AG20443 (cell line): ENCODE data around the gene H1-8.

ENCODE experiments used
- DNase-seq: peaks from one replicate; pipeline ENCODE4 v3.0.0; 2012; ENCODE audit warnings: low spot score, mixed read lengths

H1-8 gene

DNA sequence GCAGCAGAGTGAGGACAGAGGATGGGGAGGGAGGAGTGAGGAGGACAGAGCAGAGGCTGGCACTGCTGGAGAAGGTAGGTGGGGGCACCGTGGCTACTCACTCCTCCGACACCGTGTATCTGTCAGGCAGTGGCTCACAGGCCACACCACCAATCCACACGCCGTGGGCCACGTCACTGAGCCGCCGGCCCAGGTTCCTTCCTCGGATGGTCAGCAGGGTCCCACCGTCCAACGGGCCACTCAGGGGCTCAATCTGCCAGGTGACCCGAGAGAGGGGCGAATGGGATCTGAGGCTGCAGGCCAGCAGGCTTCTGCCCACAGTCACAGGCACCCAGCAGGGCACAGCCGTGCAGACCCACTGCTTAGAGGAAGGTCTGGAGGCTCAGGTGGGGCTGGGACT lies 30.5 kb downstream of the H1-8 start:
- no peak for DNase-seq

DNA sequence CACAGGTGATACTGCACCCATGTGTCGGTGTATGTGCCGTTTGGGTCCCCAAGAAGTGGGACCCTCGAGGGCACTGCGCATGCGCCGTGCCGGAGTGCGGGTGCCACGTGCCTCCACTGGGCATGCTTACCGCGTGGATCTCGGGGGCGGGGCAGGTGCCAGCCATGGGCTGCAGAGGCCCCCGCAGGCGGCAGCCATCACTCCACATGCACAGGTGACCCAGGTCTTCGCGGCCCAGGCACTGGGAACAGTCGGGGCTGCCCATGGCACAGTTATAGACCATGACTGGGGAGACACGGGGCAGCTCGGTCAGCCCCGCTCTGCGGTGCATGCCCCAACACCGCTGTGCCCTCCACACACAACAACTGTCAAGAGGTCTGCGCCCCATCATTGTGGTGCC lies 31.2 kb downstream of the H1-8 start:
- DNase-seq: no peak

DNA sequence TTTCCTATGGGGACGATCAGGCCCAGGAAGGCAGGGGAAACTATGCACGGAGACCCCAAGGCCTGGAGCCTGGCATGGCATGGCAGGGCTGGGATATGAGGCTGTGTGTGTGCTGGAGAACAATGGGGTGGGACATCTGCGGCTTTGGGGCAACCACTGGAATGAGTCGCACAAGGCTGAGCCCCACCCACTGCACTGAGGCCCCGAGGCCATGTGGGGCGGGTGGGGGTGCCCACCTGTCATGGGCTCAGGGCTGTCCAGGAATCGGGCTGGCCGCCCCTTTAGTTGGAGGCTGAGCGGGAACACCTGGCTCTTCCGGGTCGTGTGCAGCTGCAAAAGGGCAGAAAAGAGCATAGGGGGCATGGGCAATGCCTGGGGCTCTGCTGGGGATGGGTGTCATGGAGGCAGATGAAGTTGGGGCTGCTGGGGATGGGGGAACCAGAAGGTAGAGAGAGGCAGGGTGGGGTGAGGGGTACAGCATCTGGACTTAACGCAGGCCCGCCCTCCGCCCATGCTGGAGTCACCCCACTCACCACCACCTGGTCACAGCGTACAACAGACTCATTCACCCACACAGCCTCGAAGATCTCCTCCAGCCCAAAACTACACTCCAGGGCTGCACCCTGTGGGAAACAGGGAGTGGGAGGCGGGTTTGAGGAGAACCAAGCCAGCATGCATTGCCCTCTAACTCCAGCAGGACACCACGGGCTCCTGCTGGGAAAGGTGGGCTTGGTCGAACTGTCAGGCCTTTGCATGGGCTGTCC lies 32.4 kb downstream of the H1-8 start:
- no peak for DNase-seq

- no peak for DNase-seq
Observed at GRCh38 chr3:129575997-129576384, 33.0 kb downstream of the H1-8 start.

GRCh38 chr3:129576514-129577352 lies 33.8 kb downstream of the H1-8 start:
- no peak for DNase-seq

GRCh38 chr3:129577366-129577765 lies 34.4 kb downstream of the H1-8 start:
- no peak for DNase-seq

DNA sequence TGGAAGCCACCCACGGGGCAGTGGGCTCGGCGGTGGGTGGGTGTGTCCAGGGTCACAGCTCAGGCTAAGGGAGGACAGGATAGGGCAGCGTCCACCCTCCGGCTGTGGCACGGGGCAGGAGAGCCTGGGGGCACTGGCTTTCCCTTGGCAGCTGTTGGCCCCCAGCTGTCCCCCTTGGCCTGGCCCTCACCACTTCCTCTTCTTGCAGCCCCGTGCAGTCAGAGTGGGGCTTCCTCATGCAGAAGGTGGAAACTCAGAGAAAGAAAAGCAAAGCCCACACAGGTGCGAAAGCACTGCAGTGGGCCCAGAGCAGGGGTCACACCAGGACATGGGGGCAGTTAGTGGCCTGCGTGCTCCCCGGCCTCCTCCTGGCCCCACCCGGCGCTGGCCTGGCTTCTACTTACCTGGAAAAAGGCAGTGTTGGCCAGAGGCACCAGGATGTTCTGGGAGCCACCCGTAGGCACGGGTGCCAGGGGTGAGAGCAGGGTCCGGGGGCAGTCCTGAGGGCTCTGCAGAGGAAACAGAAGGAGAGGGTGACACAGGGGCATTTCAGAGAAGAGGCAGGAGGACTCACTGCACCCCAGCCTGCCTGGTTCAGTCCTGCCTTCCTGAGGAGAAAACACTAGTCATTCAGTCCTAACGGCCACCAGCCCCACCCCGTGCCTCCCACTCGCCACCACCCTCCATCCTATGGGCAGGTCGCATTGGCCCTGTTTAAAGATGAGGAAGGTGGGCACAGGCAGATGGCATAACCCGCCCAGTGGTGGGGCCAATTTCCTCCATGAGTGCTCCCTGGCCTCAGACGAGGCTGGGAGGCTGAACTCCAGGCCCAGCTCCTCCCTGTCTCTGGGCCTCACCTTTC lies 35.2 kb downstream of the H1-8 start:
- no peak for DNase-seq

- no peak for DNase-seq
Observed at GRCh38 chr3:129579991-129580390, 37.0 kb downstream of the H1-8 start.

DNA sequence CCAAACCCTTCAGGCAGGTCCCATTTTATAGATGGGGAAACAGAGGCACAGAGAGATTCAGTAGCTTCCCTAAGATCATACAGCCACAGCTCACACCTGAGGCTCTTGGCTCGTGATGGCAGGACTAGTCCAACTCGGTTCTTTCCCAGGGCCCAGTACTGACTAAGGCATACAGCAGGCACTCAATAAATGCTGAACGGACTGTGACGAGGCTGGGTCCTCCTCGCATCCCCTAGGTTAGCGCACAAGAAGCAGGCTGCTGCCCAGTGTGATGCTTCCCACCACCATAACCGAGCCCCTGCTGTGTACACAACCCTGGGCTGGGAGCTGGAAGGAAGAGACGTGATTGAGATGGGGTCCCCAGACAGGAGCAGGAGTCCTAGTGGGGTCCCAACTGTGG lies 38.6 kb downstream of the H1-8 start:
- no peak for DNase-seq

DNA sequence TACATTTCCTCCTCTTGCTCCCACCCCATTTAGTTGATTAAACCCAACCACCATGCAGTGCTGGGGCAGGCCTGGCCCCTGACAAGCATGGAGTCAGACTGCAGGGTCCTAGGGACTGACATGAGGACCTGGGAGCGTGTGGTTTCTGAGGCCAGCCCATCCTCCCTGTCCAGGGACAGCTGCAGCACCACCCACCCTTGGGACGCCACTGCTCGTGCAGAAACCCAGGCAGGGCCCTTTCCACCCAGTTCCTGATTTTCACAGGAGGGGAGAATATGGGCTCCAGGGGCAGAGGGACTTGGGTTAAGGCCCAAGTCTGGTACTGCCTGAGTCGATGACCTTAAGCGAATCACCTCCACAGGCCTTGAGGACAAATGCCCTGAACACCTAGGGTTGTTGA lies 39.8 kb downstream of the H1-8 start:
- DNase-seq: no peak

DNA sequence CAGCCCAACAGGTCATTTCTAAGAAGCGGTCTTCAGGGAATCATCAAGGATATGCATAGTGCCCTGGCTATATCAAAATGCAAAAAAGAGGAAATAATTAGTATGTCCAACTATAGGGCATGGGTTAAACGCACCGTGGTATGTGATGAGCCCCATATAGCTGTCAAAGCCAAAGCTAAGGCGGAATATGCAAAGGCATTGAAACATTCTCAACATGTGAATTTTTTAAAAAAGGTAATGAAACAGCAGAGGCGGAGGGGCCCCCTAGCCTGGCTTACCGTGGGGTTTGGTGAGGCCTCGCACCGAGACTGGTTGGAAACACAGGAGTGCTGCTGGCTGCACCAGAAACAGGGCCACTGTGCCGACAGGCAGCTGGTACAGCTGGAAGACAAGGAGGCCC lies 40.3 kb downstream of the H1-8 start:
- DNase-seq: no peak

DNA sequence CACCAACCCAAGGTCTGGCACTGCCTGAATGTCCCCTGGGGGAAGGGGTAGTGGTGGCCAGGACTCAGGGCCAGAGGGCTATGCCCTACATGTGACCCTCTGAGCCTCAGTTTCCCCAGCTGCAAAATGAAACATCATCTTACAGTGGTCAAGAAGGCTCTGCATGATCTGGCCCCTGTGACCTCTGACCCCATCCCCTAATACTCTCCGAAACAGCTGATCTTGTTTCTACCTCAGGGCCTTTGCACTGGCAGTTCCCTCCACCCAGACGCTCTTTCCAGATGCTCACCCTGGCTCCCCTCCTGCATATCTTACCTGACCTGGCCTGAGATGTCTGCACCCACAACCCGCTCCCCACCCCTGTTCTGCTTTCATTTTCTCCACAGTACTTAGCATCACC lies 41.7 kb downstream of the H1-8 start:
- no peak for DNase-seq

DNA sequence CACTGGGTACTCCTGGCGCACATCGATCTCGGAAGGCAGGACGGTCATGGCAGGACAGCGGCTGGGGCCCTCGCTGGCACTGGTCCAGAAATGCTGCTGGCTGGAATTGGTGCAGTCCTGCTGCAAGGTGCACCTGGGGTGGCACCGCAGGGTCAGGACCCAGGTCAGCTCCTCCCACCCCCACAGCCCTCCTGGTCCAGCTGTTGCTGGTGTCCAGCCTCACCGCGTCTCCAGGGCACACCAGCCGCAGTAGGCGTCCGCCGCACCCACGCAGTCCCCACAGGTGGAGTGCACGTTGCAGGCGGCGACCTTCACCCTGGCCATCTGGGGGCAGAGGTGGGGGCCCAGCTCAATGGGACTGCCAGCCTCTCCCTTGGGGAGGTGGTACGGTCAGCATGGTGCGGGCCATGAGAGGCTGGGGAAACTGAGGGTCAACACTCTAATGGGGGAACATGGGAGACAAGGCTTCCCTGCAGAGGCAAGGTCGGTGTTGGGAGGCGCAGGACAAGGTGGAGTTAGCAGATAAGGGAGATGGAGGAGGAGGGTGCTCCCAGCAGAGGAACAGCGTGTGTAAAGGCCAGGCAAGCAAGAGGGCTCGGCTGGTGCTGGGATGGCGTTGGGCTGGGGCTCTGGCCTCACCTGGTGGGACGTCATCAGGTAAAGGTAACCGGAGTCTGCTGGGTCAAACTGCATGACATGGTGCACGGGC lies 43.1 kb downstream of the H1-8 start:
- no peak for DNase-seq

DNA sequence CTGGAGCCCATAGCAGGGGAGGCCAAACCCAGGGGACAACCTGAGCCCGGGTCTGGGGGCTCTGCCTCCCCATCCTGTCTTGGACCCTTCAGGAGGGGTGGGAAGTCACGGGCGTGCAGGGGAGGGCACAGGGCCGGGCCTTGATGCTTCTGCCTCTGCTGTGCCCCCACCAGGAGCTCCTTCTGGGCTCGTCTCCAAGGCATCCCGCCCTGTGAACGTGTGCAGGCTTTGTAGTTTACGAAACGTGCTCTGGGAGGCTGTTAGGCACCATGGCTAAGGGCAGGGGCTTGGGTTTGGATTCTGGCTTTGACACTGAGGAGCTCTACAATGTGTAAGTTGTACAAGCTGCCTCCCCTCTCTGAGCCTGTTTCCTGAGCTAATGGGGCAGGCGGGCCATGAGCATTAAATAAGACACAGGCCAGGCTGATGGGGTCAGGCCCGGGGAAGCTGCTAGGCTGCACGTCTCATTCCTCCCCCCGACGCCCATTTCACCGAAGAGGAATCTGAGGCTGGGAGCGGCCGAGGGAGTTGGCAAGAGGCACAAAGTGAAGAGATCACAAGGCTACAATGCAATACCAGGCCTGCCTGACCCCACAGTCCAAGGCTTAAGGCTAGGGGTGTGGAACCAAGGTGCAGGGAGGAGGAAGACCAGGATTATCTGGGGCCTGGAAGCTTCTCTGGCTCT lies 43.9 kb downstream of the H1-8 start:
- peak; percentile 81 for DNase-seq

DNA sequence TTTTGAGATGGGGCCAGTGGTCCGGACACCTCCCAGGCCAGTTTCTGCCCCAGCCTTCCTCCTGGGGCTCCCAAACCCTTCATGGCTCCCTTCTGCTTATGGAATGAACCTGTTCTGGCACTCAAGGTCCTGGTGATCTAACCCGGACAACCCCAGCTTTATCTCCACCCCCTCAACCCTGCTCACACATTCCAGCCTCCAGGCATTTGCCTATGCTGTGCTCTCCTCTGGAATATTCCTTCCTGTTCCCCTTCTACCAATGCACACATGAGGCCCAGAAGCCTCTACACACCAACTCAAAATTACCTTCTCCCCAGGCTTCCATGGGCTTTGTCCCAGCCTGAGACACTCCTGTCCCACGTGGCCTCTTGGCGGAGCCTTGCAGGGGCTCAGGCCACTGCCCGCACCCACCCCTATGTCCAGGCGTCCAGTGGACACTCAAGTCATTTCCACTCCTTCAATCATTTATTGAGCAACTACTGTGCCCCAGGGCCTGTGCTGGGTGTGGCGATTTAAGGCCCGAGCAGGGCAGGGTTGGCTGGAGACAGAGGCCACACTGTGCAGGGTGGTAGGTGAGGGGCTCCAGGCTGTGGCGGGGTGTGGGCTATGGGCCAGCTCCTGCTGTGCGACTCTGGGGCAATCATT lies 44.7 kb downstream of the H1-8 start:
- no peak for DNase-seq

DNA sequence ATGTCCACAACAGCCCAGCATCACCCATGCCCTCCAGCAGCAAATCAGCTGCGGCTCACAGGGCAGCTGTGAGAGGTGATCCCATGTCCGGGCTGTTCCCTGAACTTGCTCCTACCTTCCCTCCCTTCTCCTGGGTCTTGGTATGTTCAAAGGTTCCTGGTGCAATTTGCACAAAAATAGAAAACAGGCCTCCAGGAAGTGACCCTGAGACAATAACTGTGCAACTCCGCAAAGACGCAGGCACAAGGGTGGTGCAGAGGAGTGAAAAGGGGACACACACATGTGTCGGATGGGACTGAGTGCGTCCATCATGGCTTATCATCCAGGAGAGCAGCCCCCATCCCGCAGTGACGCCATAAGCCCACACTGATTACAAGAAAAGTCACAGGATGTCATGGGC lies 47.2 kb downstream of the H1-8 start:
- no peak for DNase-seq

GRCh38 chr3:129591932-129592331 lies 49.0 kb downstream of the H1-8 start:
- DNase-seq: no peak

GRCh38 chr3:129592381-129593131 lies 49.6 kb downstream of the H1-8 start:
- DNase-seq: peak; percentile 52

DNA sequence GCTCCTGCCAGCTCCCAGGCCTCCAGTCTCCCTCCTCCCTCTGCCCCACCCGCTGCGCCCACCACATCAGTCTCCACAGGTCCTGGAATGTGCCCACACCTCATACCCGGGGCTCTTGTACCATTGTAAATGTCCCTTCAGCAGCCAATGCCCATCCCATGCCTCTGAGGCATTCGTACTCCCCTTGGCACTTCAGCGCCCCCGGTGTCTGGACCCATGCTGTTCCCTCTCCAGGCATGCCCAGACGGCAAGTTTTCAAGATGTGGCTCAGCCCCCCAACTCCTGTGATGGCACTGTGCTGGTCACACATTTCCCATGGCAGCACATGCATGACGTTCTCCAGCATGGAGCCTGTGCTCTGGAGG lies 50.2 kb downstream of the H1-8 start:
- DNase-seq: no peak
